IPS-11a (cell line): ENCODE results near the gene CDR2L.
"Not testable (repeated sequence)": the region's sequence is repeated elsewhere in the genome, so short reads cannot be mapped to it uniquely, and the experiment has no call there.

Source experiments
- H3K4me3 ChIP-seq: one replicate; pipeline ENCODE4 v1.5.1; 2013; ENCODE audit warnings: low read depth, low read length, control low read depth

CDR2L gene

GRCh38 chr17:74959826-74960515 lies 27.5 kb upstream of the CDR2L start:
- no peak overlapping the region for H3K4me3 ChIP-seq

- H3K4me3 ChIP-seq, result no peak overlapping the region
Observed at GRCh38 chr17:74960570-74961342, 26.7 kb upstream of the CDR2L start.

GRCh38 chr17:74961657-74962350 lies 25.6 kb upstream of the CDR2L start:
- H3K4me3 ChIP-seq, result no peak overlapping the region

GRCh38 chr17:74962622-74963394 lies 24.6 kb upstream of the CDR2L start:
- no peak overlapping the region for H3K4me3 ChIP-seq

- H3K4me3 ChIP-seq, result no peak overlapping the region
Observed at GRCh38 chr17:74963656-74964055, 23.8 kb upstream of the CDR2L start.

GRCh38 chr17:74964246-74964761 lies 23.1 kb upstream of the CDR2L start:
- no peak overlapping the region for H3K4me3 ChIP-seq

GRCh38 chr17:74964988-74965622 lies 22.3 kb upstream of the CDR2L start:
- no peak overlapping the region for H3K4me3 ChIP-seq

- H3K4me3 ChIP-seq, result no peak overlapping the region
Observed at GRCh38 chr17:74968361-74968780, 19.1 kb upstream of the CDR2L start.

GRCh38 chr17:74969501-74969900 lies 17.9 kb upstream of the CDR2L start:
- not testable (repeated sequence) for H3K4me3 ChIP-seq

GRCh38 chr17:74970395-74970794 lies 17.0 kb upstream of the CDR2L start:
- H3K4me3 ChIP-seq, result no peak overlapping the region

- no peak overlapping the region for H3K4me3 ChIP-seq
Observed at GRCh38 chr17:74971069-74971841, 16.2 kb upstream of the CDR2L start.

GRCh38 chr17:74971842-74972106 lies 15.7 kb upstream of the CDR2L start:
- peak overlapping the region; percentile 54 for H3K4me3 ChIP-seq

GRCh38 chr17:74972107-74972972 lies 15.1 kb upstream of the CDR2L start, which contains the start of gene HID1:
HID1 (minus strand) TSS chr17:74972759; CDS start chr17:74972656, 103 bp downstream.
- H3K4me3 ChIP-seq, result peak within 1 kb of the TSS; percentile 54

- H3K4me3 ChIP-seq, result peak overlapping the region; percentile 24
Observed at GRCh38 chr17:74972973-74973328, 14.5 kb upstream of the CDR2L start.

GRCh38 chr17:74975943-74976342 lies 11.5 kb upstream of the CDR2L start:
- no peak overlapping the region for H3K4me3 ChIP-seq

GRCh38 chr17:74977802-74978201 lies 9.6 kb upstream of the CDR2L start:
- no peak overlapping the region for H3K4me3 ChIP-seq

- H3K4me3 ChIP-seq, result no peak overlapping the region
Observed at GRCh38 chr17:74978240-74978639, 9.2 kb upstream of the CDR2L start.

GRCh38 chr17:74979408-74980146 lies 7.9 kb upstream of the CDR2L start:
- no peak overlapping the region for H3K4me3 ChIP-seq
